Cardiac muscle cell (in vitro differentiated cells and primary cell): ENCODE results near the gene FKBP5. TPM values are rescaled to one million over a fixed set of nuclear protein-coding genes. Genes with fewer than 3 reads are reported as not detected.
A peak's percentile ranks its signal among the peaks of the same experiment; 100 is the strongest.

Experiments
- DNase-seq, 2 donors: peaks; one replicate each; pipeline versions ENCODE4 v3.0.0 to v3.0.0-alpha.2; 2010 to 2017; ENCODE audit warnings: low read depth in 1 of 2, low spot score in 1 of 2
- H3K27ac ChIP-seq: fragments of 200-600 bp; sonication (generic); 2 replicates; pipeline ENCODE4 v1.5.1; 2016
- H3K27me3 ChIP-seq: fragments of 200-600 bp; sonication (generic); 2 replicates; pipeline ENCODE4 v1.6.0; 2016; ENCODE audit warnings: control low read depth
- H3K36me3 ChIP-seq: fragments of 200-600 bp; sonication (generic); 2 replicates; pipeline ENCODE4 v1.5.1; 2016; ENCODE audit warnings: control low read depth
- H3K4me1 ChIP-seq: fragments of 200-600 bp; sonication (generic); 2 replicates; pipeline ENCODE4 v1.8.1; 2017; ENCODE audit warnings: low read depth, mild to moderate bottlenecking, mixed run types
- H3K4me3 ChIP-seq: fragments of 200-600 bp; sonication (generic); 2 replicates; pipeline ENCODE4 v1.5.1; 2016; ENCODE audit warnings: mild to moderate bottlenecking
- H3K9me3 ChIP-seq: fragments of 200-600 bp; sonication (generic); 2 replicates; pipeline ENCODE4 v1.5.1; 2017; ENCODE audit warnings: low read depth, mild to moderate bottlenecking, control low read depth
- polyA plus RNA-seq: library from polyadenylated mRNA; unstranded; fragments of >200 nt; fragmentation: Nextera tagmentation; extraction: Ambion mirVana; gene quantifications from 2 replicates; pipeline ENCODE4 v1.2.1, GENCODE V29; 2016
- total RNA-seq: library from RNA; depleted of rRNA; stranded (reverse); fragments of >200 nt; gene quantifications from 2 replicates; pipeline ENCODE4 v1.2.3, GENCODE V29; 2016
- TF ChIP-seq, protein P1 (sequence below): IDR thresholded peaks from 2 replicates; pipeline ENCODE4 v1.5.1; 2012; ENCODE audit warnings: low read depth, mild to moderate bottlenecking, low read length

FKBP5 gene
- total and polyA plus RNA-seq, 2 experiments from 2014 or later: 32.4 to 53.0 TPM

DNA sequence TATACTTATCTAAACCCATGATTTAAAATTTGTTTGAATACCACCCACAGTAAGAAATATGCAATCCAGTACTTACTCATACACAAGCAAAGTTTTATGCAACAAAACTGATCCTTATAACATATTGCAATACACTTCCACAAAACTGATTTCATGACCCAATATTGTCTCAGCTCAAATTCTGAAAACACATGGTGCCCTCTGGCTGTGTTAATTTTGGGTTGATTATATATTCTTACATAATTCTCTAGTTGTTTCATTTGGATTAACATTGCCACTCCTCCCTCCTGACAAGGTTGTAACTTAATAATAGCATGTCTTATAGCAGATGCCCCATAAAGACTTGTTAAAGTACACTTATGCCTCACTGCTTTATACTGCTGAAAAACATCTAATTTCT is 103.1 kb downstream of the FKBP5 start:
- Histone ChIP-seq H3K27ac (no peak overlapping the region), H3K27me3 (no peaks in the 10 kb centered on the region), H3K9me3 (no peaks in the 10 kb centered on the region), H3K36me3 (peaks cover 3% of the 10 kb centered on the region), H3K4me3 (no peak overlapping the region), H3K4me1 (peaks cover 25% of the 10 kb centered on the region)
- no peak for DNase-seq
- TF ChIP-seq, protein P1, sequence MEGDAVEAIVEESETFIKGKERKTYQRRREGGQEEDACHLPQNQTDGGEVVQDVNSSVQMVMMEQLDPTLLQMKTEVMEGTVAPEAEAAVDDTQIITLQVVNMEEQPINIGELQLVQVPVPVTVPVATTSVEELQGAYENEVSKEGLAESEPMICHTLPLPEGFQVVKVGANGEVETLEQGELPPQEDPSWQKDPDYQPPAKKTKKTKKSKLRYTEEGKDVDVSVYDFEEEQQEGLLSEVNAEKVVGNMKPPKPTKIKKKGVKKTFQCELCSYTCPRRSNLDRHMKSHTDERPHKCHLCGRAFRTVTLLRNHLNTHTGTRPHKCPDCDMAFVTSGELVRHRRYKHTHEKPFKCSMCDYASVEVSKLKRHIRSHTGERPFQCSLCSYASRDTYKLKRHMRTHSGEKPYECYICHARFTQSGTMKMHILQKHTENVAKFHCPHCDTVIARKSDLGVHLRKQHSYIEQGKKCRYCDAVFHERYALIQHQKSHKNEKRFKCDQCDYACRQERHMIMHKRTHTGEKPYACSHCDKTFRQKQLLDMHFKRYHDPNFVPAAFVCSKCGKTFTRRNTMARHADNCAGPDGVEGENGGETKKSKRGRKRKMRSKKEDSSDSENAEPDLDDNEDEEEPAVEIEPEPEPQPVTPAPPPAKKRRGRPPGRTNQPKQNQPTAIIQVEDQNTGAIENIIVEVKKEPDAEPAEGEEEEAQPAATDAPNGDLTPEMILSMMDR: no peak

GRCh38 chr6:35583893-35584688 is 104.6 kb downstream of the FKBP5 start:
- peaks cover 12% of the 10 kb centered on the region for H3K4me1 ChIP-seq
- DNase-seq: peak; percentile 84
- H3K36me3 ChIP-seq: peaks cover 3% of the 10 kb centered on the region
- TF ChIP-seq, protein P1: peak; percentile 79
- H3K9me3 ChIP-seq: no peaks in the 10 kb centered on the region
- peak overlapping the region; percentile 52 for H3K27ac ChIP-seq
- H3K4me3 ChIP-seq: no peak overlapping the region
- no peaks in the 10 kb centered on the region for H3K27me3 ChIP-seq

GRCh38 chr6:35582315-35582714 is 106.4 kb downstream of the FKBP5 start:
- Histone ChIP-seq H3K27ac (no peak overlapping the region), H3K4me1 (peaks cover 7% of the 10 kb centered on the region), H3K9me3 (no peaks in the 10 kb centered on the region), H3K36me3 (peaks cover 6% of the 10 kb centered on the region), H3K27me3 (no peaks in the 10 kb centered on the region), H3K4me3 (no peak overlapping the region)
- TF ChIP-seq, protein P1: no peak
- DNase-seq: no peak

DNA sequence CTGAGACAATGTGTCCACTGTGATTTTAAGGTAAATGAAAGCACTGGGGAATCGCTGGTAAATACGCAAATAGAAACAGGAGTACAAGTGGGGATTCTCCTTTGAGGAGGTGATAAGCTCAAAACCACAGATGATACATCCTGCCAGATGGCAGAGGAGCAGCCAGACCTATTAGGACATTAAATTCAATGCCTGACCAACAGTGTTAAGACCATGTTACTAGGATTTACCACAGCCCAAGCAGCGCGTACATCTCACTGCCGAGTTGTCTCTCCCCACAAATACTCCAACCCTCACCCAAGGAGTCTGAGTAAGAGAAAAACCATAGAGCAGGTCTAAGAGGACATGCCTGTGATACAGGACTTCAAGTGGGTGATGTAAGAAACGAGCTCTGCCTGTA is 107.1 kb downstream of the FKBP5 start:
- peak in 1 of 2 donors; percentile 65 for DNase-seq
- no peaks in the 10 kb centered on the region for H3K27me3 ChIP-seq
- H3K4me1 ChIP-seq: peaks cover 7% of the 10 kb centered on the region
- no peak overlapping the region for H3K4me3 ChIP-seq
- TF ChIP-seq, protein P1: no peak
- H3K9me3 ChIP-seq: no peaks in the 10 kb centered on the region
- H3K36me3 ChIP-seq: peaks cover 7% of the 10 kb centered on the region
- H3K27ac ChIP-seq: no peak overlapping the region

- Histone ChIP-seq H3K4me1 (peaks cover 7% of the 10 kb centered on the region), H3K27ac (no peak overlapping the region), H3K4me3 (no peak overlapping the region), H3K36me3 (peaks cover 7% of the 10 kb centered on the region), H3K9me3 (no peaks in the 10 kb centered on the region), H3K27me3 (no peaks in the 10 kb centered on the region)
- TF ChIP-seq, protein P1: no peak
- DNase-seq: no peak
Measured at GRCh38 chr6:35580836-35581235, 107.9 kb downstream of the FKBP5 start.
